T47D (cell line): ENCODE measurements around the gene SEC23IP.

ENCODE experiments used
- DNase-seq, 2 experiments: peaks; one replicate each; pipeline versions ENCODE4 v3.0.0 to v3.0.0-alpha.2; 2011 to 2012; ENCODE audit warnings: low read depth in 1 of 2, low spot score in 1 of 2
- JUND ChIP-seq: IDR thresholded peaks from 2 replicates; pipeline ENCODE4 v1.6.1; 2012; ENCODE audit warnings: low read depth
- in situ Hi-C: cut with HindIII; loops from 2 replicates; pipeline ENCODE4 v1.10.0; 2016; ENCODE audit warnings: low sequenced_read_pairs, low pct_unique_long_range_greater_than_20kb

The SEC23IP gene

GRCh38 chr10:119892188-119893065, at the start of gene SEC23IP:
Gene SEC23IP, plus strand, starts transcription at chr10:119892730. Its CDS starts 53 bp downstream, at chr10:119892783.
- TF ChIP-seq JUND = no peak
- peak; percentile 70 to 94 for DNase-seq
- in situ Hi-C loops = no loop called here

- no peak for TF ChIP-seq JUND
- in situ Hi-C loops = no loop called here
- DNase-seq = no peak
These were observed 46.9 kb upstream of the SEC23IP start for GRCh38 chr10:119845656-119846055.

GRCh38 chr10:119849031-119849789, 43.3 kb upstream of the SEC23IP start:
- DNase-seq = no peak
- TF ChIP-seq JUND = no peak
- in situ Hi-C loops = no loop called here

- in situ Hi-C loops = no loop called here
- DNase-seq = no peak
- TF ChIP-seq JUND = no peak
These were observed 42.6 kb upstream of the SEC23IP start for GRCh38 chr10:119849944-119850343.

GRCh38 chr10:119852277-119852676, 40.3 kb upstream of the SEC23IP start:
- in situ Hi-C loops = no loop called here
- no peak for TF ChIP-seq JUND
- DNase-seq = no peak

GRCh38 chr10:119852822-119853221, 39.7 kb upstream of the SEC23IP start:
- TF ChIP-seq JUND = no peak
- DNase-seq = no peak
- in situ Hi-C loops = no loop called here

GRCh38 chr10:119853574-119853973, 39.0 kb upstream of the SEC23IP start:
- in situ Hi-C loops = no loop called here
- no peak for TF ChIP-seq JUND
- no peak for DNase-seq

GRCh38 chr10:119858063-119858462, 34.5 kb upstream of the SEC23IP start:
- TF ChIP-seq JUND = no peak
- in situ Hi-C loops = no loop called here
- no peak for DNase-seq

- no peak for TF ChIP-seq JUND
- in situ Hi-C loops = no loop called here
- DNase-seq = peak in 1 of 2 experiments; percentile 46
These were observed 32.9 kb upstream of the SEC23IP start for GRCh38 chr10:119859420-119860258.

- no peak for DNase-seq
- TF ChIP-seq JUND = no peak
- in situ Hi-C loops = no loop called here
These were observed 31.5 kb upstream of the SEC23IP start for GRCh38 chr10:119860866-119861607.

GRCh38 chr10:119862524-119862923, 30.0 kb upstream of the SEC23IP start:
- no peak for DNase-seq
- no peak for TF ChIP-seq JUND
- in situ Hi-C loops = no loop called here
